Stimulated activated memory B cell treated with anti-CD40 and anti-IgM and Interleukin-4, amounts not matched to agents 10 μg/mL and 1 μg/mL and 100 μg/mL, for 72 hours (primary cell): ENCODE data around the gene DIO3.

Source experiments
- ATAC-seq: fragments of 150-1000 bp; cut with Tn5 transposase; 2 replicates; pipeline ENCODE4 v1.10.0; 2021
- H3K27ac Mint-ChIP-seq: one replicate; pipeline ENCODE4 v1.8.0; 2022; ENCODE audit warnings: mild to moderate bottlenecking, mixed read lengths
- H3K27me3 Mint-ChIP-seq: one replicate; pipeline ENCODE4 v1.8.0; 2022; ENCODE audit warnings: mixed read lengths
- H3K36me3 Mint-ChIP-seq: one replicate; pipeline ENCODE4 v1.8.0; 2022; ENCODE audit warnings: mixed read lengths
- H3K4me1 Mint-ChIP-seq: one replicate; pipeline ENCODE4 v1.8.0; 2022; ENCODE audit warnings: mixed read lengths
- H3K4me3 Mint-ChIP-seq: one replicate; pipeline ENCODE4 v1.8.0; 2022; ENCODE audit warnings: mild to moderate bottlenecking, moderate library complexity, mixed read lengths
- H3K9me3 Mint-ChIP-seq: one replicate; pipeline ENCODE4 v1.8.0; 2022; ENCODE audit warnings: mixed read lengths

Gene DIO3

DNA sequence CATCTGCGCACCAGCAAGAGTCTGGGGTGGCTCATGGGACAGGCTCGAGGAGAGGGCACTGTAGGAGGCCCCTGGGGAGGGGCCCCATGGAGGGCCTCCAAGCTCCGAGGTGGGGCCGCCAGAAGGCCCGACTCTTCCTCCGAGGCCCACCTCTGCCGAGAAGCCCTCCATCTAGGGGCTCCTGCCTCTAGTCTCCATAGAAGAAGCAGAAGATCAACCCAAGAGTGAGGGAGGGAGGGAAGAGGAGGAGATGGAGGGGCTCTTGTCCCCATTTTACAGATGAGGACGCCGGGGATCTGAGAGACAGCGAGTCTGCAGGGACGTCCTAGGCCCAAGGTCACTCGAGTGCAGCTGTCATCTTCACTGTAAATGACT is 41.2 kb downstream of the DIO3 start:
- H3K27me3 Mint-ChIP-seq: peaks cover 40% of the 10 kb centered on the region
- H3K9me3 Mint-ChIP-seq: peaks cover 3% of the 10 kb centered on the region
- peak; percentile 28 for ATAC-seq
- no peak overlapping the region for H3K27ac Mint-ChIP-seq
- H3K36me3 Mint-ChIP-seq: no peaks in the 10 kb centered on the region
- peaks cover 6% of the 10 kb centered on the region for H3K4me1 Mint-ChIP-seq
- H3K4me3 Mint-ChIP-seq: no peak overlapping the region

- H3K27ac Mint-ChIP-seq: no peak overlapping the region
- H3K27me3 Mint-ChIP-seq: peaks cover 45% of the 10 kb centered on the region
- H3K4me1 Mint-ChIP-seq: peaks cover 1% of the 10 kb centered on the region
- H3K4me3 Mint-ChIP-seq: no peak overlapping the region
- H3K36me3 Mint-ChIP-seq: no peaks in the 10 kb centered on the region
- no peak for ATAC-seq
- no peaks in the 10 kb centered on the region for H3K9me3 Mint-ChIP-seq
Measured at GRCh38 chr14:101603096-101603495, 41.8 kb downstream of the DIO3 start.

DNA sequence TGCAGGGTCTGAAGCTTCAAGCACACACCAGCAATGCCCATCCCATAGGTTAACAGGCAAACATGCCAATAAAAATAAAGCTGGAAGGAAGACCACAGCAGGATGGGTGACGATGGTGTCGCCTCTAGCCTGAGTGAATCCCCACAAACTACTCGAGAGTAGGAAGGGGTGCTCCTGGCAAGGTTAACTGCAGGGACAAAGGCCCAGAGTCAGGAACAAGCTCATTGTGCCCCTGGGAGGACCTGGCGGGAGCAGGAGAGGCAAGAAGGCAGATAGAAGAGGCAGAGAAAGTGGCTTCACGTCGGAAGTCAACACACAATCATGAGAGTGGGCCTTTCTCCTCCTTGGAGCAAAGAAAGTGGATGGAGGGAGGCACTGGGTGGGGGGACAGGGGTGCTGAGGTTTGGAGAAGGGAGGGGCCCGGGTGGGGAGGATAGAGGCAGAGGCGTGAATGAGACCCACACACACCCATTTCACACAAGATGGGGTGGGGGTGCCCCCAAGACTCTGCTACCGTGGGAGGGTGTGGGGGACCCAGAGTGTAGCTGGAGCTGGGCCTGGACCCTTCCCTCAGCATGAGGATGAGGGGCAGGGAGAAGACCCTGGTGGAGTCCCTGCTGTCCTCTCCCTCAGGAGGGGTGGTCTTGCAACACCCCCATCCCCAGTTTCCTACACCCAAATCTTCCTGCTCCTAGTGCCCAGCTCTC is 43.1 kb downstream of the DIO3 start:
- H3K36me3 Mint-ChIP-seq: no peaks in the 10 kb centered on the region
- H3K4me1 Mint-ChIP-seq: no peaks in the 10 kb centered on the region
- H3K27me3 Mint-ChIP-seq: peaks cover 58% of the 10 kb centered on the region
- no peak overlapping the region for H3K4me3 Mint-ChIP-seq
- no peak overlapping the region for H3K27ac Mint-ChIP-seq
- H3K9me3 Mint-ChIP-seq: no peaks in the 10 kb centered on the region
- peak; percentile 21 for ATAC-seq

- no peaks in the 10 kb centered on the region for H3K9me3 Mint-ChIP-seq
- no peak overlapping the region for H3K4me3 Mint-ChIP-seq
- H3K27me3 Mint-ChIP-seq: peaks cover 66% of the 10 kb centered on the region
- no peaks in the 10 kb centered on the region for H3K4me1 Mint-ChIP-seq
- no peak overlapping the region for H3K27ac Mint-ChIP-seq
- H3K36me3 Mint-ChIP-seq: no peaks in the 10 kb centered on the region
- peak; percentile 29 for ATAC-seq
Measured at GRCh38 chr14:101604935-101605780, 43.9 kb downstream of the DIO3 start.

GRCh38 chr14:101605836-101606235 is 44.5 kb downstream of the DIO3 start:
- H3K36me3 Mint-ChIP-seq: no peaks in the 10 kb centered on the region
- H3K4me1 Mint-ChIP-seq: no peaks in the 10 kb centered on the region
- no peak overlapping the region for H3K27ac Mint-ChIP-seq
- H3K27me3 Mint-ChIP-seq: peaks cover 70% of the 10 kb centered on the region
- no peaks in the 10 kb centered on the region for H3K9me3 Mint-ChIP-seq
- no peak overlapping the region for H3K4me3 Mint-ChIP-seq
- ATAC-seq: no peak
